GM19240 (cell line): ENCODE data around the gene ALMS1.
"Not testable (repeated sequence)": the region's sequence is repeated elsewhere in the genome, so short reads cannot be mapped to it uniquely, and the experiment has no call there.

Experiments
- DNase-seq: peaks from one replicate; pipeline ENCODE4 v3.0.0; 2011; ENCODE audit warnings: low spot score; ENCODE audit not compliant: insufficient read length

The ALMS1 gene, protein sequence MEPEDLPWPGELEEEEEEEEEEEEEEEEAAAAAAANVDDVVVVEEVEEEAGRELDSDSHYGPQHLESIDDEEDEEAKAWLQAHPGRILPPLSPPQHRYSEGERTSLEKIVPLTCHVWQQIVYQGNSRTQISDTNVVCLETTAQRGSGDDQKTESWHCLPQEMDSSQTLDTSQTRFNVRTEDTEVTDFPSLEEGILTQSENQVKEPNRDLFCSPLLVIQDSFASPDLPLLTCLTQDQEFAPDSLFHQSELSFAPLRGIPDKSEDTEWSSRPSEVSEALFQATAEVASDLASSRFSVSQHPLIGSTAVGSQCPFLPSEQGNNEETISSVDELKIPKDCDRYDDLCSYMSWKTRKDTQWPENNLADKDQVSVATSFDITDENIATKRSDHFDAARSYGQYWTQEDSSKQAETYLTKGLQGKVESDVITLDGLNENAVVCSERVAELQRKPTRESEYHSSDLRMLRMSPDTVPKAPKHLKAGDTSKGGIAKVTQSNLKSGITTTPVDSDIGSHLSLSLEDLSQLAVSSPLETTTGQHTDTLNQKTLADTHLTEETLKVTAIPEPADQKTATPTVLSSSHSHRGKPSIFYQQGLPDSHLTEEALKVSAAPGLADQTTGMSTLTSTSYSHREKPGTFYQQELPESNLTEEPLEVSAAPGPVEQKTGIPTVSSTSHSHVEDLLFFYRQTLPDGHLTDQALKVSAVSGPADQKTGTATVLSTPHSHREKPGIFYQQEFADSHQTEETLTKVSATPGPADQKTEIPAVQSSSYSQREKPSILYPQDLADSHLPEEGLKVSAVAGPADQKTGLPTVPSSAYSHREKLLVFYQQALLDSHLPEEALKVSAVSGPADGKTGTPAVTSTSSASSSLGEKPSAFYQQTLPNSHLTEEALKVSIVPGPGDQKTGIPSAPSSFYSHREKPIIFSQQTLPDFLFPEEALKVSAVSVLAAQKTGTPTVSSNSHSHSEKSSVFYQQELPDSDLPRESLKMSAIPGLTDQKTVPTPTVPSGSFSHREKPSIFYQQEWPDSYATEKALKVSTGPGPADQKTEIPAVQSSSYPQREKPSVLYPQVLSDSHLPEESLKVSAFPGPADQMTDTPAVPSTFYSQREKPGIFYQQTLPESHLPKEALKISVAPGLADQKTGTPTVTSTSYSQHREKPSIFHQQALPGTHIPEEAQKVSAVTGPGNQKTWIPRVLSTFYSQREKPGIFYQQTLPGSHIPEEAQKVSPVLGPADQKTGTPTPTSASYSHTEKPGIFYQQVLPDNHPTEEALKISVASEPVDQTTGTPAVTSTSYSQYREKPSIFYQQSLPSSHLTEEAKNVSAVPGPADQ (N-terminal part only)

DNA sequence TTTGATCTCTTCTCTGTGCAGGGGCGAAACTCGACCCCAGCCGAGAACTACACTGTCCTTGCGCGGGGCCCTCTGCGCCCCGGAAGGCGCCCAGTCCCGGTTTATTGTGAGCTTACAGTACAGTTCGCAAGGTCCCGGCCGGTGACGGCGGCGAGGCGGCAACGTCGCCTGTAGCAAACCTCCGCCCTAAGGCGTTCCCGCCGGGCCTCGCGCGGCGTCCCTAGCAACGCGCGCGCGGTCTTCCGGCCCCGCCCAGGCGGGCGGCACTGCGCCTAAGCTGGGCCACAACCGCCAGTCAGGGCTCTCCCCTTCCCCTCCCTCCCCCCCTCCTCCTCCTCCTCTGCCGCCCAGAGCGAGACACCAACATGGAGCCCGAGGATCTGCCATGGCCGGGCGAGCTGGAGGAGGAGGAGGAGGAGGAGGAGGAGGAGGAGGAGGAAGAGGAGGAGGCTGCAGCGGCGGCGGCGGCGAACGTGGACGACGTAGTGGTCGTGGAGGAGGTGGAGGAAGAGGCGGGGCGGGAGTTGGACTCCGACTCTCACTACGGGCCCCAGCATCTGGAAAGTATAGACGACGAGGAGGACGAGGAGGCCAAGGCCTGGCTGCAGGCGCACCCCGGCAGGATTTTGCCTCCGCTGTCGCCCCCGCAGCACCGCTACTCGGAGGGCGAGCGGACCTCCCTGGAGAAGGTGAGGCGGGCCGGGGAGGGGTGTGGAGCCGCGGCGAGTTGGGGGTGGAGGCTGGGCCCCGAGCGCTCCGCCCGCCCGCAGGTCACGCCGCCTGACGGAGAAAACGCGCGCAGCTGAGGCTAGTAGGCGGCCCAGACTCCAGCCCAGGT, at the start of gene ALMS1:
Gene ALMS1, plus strand, starts transcription at position 333 of the 838 bp plus-strand sequence. Its CDS starts 33 bp downstream, at position 366.
- peak; percentile 81 for DNase-seq

DNA sequence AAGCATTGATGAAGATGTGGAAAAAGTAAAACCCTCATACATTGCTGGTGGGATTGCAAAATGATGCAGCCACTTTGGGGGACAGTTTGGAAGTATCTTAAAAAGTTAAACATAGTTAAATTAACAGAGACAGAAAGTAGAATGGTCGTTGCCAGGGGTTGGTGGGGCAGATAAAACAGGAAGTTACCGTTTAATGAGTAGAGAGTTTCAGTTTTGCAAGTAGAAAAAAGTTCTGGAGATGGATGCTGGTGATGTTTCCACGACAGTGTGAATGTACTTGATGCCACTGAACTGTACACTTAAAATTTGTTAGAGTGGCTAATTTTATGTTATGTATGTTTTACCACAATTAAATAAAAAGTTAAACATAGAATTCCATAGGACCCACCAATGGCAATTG, 47.8 kb upstream of the ALMS1 start:
- DNase-seq: no peak

DNA sequence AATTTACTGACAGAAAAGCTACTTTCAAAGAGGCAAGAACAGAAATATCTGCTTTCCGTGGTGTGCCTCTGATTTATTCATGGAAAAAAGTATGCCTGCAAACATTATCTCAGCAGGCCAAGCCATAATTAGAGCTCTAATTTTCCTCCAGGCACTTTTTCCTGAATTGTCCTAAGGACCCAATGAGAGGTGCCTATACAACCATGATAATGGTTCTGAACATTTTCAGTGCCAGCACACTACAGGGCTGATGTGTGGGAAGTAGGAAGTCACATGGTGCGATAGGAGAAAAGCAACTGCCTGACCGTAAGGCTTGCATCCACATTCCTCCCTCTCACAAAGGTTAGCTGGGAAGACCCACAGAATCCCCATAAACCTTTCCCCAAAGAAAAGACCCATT, 46.4 kb upstream of the ALMS1 start:
- DNase-seq: no peak

DNA sequence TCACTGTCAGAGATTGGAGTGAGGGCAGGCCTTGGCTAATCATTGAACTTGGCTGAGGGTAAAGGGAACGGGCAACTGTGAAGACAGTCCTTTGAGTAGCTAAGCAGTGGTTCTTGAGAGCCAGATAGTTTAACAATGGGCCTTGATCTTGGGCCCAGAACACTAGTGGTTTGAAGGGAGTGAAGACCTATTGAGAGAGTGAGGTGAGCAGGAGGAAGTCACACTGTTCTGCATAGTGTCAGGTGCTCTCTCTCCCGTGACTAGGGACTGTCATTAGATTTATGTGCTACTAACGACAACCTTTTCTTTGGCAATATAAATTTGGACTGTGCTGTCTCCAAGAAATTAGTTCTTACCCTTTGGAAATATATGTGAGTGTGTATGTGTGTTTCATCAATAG, 44.6 kb upstream of the ALMS1 start:
- no peak for DNase-seq

DNA sequence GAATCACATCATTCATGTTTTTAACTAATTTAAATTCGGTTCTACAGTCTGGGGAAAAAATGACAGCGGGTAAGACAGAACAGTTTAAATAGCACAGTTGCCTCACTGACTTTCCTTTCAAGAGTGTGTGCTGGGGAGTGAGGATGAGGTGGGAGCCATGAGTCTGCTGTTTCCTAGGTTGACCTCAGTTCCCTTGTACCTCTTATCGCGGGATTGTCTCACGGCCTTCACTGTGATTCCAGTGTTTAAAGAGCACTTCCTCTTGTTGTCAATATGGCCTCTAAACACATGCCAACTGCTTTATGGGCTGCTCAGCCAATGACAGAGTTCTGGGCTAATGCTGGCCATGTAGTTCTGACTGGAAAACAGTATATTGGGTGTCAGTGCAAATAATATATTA, 41.6 kb upstream of the ALMS1 start:
- DNase-seq: no peak

DNA sequence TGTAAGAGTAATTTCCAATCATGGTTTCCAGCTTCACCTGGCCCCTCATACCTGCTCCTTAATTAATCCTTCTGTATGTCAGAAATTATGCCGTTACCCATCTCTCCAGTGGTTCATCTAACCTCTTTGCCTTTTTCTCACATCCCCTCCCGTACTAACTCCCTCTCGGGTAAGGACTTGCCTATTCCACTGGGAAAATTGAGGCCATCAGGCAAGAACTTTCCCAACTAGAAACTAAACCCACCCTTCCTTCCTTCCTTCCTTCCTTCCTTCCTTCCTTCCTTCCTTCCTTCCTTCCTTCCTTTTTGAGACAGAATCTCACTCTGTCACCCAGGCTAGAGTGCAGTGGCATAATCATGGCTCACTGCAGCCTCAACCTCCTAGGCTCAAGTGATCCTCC, 40.9 kb upstream of the ALMS1 start:
- DNase-seq: not testable (repeated sequence)

DNA sequence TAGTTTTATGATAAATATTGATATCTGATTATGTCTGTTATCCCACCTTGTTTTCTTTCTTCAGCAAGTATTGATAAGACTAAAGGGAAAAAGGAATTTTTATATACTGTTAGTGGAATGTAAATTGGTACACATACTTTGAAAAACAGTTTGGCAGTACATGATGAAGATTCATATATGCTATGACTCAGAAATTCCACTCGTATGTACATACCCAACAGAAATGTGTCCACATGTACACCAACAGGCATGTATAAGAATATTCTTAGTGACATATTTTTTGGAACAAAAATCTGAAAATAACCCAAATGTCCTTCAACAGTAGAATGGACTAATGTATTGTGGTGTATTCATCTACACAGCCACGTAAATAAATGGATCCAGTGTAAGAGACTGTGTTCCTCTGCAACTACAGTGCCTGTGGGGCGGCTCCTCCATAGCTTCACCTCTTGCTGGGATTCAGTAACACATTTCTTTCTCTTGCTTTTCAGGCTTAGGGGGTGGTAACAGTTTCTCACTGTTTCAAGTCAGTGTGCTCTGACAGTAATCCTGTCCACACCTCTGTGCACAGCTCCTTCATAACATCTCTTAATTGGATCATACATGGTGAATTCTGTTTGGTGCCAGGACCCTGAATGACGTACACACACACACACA, 35.5 kb upstream of the ALMS1 start:
- no peak for DNase-seq

DNA sequence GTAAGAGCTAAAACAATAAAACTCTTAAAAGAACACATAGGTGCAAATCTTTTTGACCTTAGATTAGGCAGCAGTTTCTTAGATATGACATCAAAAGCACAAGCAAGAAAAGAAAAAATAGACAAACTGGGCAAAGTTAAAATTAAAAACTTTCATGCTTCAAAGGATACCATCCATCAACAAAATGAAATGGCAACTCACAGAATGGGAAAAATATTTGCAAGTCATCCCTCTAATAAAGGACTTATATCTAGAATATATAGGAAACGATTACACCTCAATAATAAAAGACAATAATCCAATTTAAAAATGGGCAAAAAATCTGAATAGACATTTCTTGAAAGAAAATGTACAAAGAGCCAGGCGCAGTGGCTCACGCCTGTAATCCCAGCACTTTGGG, 29.5 kb upstream of the ALMS1 start:
- DNase-seq: no peak

DNA sequence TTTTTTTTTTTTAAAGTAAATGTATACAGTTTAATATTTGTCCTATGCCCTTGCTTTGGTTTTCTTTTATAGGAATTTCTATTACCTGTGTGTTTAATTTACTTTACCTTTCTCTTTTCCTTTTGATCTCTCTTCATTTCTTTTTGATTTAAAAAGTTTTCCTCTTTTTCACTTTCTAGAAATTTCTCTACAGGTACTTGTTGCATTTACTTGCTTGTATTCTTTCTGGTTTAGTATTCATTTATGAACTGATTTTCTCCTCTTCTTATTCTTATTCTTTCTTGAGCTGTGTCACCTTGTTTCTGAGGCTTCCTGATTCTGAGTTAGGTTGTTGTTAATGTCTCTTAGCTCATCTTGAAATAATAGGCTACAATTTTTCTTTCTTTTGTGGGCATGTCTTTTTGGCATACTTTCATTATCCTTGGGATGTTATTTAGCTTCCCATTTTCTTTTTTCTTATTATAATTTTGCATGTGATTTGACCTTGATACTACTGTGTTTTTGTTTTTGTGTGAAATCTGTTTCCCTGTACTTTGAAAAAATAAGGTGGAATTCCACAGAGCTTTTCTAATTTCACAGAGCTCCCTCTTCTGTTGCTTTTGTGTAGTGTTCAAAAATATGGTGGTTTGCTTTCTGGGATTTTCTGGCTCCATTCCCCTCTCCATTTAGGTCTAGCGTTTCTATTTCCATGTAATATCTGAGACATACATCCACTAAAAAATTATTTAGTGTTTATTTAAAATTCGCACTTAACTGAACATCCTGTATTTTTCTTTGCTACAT, 25.5 kb upstream of the ALMS1 start:
- DNase-seq: no peak

DNA sequence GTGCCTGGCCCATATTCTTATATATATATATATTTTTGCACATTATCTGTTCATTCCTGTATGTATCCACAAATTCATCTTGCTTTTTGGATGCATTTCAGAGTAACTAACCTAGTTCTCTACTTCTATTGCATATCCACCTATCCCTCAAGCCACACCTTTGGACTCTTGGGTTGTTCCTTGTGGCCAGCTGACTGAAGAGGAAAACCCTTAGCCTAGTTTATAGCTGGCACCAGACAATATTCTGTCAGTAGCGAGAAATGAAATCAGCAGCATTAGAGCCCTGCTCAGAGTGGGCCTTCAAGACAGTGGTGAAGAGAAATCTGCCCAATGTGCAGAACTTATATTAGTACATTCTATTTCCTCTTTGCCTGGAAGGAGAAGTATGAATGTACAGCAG, 19.6 kb upstream of the ALMS1 start:
- no peak for DNase-seq

DNA sequence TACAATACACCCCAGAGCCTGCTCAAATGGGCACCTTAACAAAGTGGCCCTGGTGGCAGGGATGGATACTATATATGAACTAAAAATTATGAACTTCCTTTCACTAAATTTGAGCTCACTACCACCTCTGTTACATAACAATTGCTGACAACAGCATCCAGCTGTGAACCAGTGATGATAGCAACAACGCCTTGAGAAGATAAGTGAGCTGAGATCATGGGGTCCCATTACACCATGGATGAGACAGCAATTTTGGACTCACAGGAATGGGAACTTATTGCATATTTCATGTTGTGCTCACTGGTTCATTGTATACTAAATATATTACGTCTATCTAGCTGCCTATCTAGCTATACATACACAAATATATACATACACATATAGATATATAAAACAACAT, 16.9 kb upstream of the ALMS1 start:
- DNase-seq: no peak

DNA sequence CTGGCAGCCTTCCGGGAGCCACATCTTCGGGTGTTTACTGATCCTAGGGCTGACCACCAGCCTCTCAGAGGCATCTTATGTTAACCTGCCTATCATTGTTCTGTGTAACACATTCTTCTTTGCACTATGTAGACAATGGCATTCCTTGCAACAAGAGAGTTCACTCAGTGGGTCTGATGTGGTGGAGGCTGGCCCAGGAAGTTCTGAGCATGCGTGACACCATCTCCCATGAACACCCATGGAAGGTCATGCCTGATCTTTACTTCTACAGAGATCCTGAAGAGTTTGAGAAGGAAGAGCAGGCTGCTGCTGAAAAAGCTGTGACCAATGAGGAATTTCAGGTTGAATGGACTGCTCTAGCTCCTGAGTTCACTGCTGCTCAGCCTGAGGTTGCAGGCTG, 15.3 kb upstream of the ALMS1 start:
- DNase-seq: no peak

DNA sequence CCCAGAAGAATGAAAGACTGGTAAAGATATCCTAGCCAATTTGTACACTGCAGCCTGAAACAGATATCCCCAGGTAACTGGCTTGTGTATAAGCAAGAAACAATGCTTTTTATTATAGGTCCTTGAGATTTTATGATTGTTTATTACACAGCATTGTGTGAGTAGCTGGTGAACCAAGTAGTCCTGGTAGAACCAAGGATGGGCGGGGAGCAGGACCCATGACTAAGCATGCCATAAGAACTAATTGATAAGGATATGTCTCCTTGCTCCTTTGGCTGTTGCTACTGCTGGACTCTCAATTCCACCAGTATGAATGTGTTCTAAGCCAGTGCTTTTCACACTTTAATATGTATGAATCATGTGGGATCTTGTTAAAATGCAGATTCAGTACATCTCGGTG, 12.3 kb upstream of the ALMS1 start:
- no peak for DNase-seq

DNA sequence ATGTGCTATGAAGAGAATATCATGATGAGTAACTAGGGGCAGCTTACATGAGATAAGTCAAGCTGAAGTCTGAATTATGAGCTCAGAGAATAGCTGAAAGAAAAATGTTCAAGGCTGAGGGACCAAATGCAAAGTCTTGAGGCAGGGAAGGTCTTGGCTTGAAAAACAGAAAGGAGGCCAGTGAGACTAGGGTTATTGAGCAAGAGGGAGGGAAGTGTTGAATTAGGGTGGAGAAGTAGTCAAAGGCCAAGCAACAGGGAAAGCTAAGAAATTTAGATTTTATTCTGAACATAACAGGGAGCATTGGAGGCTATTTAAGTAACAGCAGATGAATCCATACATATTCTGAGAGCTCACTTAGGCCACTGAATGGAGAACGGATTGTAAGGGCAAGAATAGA, 11.4 kb upstream of the ALMS1 start:
- DNase-seq: no peak

DNA sequence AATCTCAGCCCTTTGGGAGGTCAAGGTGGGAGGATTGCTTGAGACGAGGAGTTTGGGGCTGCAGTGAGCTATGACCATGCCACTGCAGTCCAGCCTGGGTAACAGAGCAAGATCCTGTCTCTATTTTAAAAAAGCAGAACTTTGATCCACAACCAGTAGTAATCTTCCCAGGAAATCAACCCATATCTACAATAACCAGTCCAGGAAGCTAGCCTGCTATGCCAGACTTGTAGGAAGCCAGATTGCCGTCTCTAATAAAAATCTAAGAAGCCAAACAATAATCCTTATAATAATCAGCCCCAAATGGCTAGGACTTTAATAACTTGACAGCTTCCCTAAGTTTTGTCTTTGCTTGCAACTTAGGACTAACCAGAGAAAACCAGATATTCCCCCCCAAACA, 9.0 kb upstream of the ALMS1 start:
- DNase-seq: no peak

DNA sequence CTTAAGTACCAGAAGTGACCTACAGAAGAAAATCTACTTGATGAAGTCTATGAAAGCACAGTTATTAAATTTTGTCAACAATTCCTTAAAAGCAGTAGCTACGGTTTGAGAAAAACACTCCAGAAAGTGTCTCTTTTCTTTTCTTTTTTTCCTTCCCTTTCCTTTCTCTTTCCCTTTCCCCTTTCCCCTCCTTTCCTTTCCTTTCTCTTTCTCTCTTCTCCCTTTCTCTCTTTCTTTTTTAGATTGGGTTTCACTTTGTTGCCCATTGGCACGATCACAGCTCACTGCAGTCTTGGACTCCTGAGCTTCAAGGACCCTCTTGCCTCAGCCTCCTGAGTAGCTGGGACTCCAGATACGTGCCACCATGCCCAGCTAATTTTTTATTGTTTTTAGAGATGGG, 2.6 kb upstream of the ALMS1 start:
- no peak for DNase-seq

DNA sequence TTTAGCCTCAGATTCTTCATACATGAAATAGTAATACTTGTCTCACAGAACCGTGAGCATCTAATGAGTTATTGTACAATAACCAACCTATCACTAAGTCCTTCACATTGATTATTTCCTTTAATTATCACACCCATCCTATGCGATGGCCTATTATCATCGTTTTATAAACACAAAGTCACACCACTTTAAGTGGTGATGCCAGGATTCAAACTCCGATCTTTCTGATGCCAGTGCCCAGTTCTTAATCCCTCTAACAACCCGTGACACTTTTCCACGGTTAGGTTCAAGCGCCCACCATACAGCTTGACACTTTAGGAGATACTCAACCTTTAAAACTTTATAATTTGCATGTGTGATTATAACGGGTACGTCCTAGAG, 523 bp upstream of the ALMS1 start:
- DNase-seq: no peak

DNA sequence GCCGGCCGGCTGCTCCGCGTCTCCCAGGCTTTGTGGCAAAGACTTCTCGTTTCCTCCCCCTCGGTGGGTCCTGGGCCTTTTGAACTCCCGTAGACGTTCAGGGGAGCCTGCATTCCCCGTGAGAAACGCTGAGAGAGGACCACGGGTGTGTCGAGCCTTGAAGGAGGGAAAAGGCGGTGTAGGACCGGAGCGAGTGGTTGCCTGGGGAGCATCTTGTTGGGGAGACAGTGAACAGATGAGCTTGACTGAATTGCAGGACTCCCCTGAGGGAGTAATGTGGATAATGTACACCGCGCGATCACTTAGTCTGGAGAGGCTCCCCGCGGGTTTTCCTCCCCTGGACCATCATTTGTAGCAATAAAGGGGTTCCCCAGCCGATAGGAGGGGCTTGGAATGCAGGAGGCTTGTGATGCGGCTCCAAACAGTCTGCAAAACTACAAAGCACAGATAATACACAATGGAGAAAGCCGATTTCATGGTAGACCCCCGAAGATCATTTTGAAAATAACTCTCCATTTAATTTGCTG, 769 bp downstream of the ALMS1 start:
- DNase-seq: no peak

DNA sequence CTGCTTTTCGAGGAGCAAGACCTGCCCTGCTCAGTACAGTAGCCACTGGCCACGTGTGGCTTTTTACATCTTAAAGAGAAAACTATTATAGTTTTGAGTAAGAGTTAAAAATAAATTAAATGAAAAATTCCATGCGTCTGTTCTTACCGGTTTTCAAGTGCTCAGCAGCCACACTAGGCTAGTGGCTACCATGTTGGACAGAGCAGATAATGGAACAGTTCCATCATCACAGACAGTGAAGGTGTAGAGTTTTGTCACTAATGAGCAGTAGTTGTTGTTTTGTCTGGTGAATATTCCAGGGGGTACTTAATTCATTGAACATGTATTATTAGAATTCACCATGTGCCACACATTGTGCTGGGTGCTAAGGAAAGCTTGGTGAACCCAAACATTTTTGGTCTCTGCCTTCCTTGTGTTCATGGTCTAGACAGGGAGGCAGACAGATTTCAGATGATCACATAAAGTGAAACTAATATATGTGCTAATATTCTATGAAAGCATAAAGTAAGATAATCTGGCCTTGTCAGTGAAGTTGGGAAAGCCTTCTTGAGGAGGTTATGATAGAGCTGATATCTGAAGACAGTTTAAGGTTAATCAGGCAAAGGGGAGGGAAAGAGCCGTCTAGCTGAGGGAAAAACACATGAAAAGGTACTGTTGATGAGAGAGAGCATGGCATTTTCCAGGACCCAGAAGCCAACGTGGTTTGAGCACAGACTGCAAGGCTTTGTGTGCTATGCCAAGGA, 1.4 kb downstream of the ALMS1 start:
- no peak for DNase-seq
